HG03457 (cell line): ENCODE measurements around the gene CCDC92.
"Not testable (repeated sequence)": the region's sequence is repeated elsewhere in the genome, so short reads cannot be mapped to it uniquely, and the experiment has no call there.

ENCODE experiments used
- ATAC-seq: cut with Tn5 transposase; IDR thresholded peaks from one replicate; pipeline ENCODE4 v1.9.1; 2021; ENCODE audit warnings: moderate number of reproducible peaks; ENCODE audit not compliant: unreplicated experiment

Gene CCDC92

GRCh38 chr12:123912415-123913380 is 59.9 kb downstream of the CCDC92 start:
- no peak for ATAC-seq

DNA sequence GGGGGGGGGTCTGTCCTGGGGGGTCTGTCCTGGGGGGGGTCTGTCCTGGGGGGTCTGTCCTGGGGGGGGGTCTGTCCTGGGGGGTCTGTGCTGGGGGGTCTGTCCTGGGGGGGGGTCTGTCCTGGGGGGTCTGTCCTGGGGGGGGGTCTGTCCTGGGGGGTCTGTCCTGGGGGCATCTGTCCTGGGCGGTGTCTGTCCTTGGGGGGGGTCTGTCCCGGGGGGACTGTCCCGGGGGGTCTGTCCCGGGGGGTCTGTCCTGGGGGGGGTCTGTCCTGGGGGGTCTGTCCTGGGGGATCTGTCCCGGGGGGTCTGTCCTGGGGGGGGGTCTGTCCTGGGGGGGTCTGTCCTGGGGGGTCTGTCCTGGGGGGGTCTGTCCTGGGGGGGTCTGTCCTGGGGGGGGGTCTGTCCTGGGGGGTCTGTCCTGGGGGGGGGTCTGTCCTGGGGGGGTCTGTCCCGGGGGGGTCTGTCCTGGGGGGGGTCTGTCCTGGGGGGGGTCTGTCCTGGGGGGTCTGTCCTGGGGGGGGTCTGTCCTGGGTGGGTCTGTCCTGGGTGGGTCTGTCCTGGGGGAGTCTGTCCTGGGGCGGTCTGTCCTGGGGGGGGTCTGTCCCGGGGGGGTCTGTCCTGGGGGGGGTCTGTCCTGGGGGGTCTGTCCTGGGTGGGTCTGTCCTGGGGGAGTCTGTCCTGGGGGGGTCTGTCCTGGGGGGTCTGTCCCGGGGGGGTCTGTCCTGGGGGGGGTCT is 60.8 kb downstream of the CCDC92 start:
- not testable (repeated sequence) for ATAC-seq

DNA sequence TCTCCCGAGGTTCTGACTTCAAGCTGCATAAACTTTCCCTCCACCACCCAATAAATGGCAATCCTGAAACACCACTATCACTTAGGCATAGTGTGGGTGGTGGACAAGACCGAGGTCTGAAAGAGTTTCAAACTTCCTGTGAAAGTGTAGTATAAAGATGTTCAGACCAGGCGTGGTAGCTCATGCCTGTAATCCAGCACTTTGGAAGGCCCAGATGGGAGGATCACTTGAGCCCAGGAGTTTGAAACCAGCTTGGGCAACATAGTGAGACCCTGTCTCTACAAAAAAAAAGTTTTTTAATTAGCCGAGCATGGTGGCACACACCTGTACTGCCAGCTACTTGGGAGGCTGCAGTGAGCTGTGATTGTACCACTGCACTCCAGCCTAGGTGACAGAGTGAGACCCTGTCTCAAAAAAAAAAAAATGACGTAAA is 61.9 kb downstream of the CCDC92 start:
- no peak for ATAC-seq

GRCh38 chr12:123910057-123910456 is 62.6 kb downstream of the CCDC92 start:
- ATAC-seq = no peak

DNA sequence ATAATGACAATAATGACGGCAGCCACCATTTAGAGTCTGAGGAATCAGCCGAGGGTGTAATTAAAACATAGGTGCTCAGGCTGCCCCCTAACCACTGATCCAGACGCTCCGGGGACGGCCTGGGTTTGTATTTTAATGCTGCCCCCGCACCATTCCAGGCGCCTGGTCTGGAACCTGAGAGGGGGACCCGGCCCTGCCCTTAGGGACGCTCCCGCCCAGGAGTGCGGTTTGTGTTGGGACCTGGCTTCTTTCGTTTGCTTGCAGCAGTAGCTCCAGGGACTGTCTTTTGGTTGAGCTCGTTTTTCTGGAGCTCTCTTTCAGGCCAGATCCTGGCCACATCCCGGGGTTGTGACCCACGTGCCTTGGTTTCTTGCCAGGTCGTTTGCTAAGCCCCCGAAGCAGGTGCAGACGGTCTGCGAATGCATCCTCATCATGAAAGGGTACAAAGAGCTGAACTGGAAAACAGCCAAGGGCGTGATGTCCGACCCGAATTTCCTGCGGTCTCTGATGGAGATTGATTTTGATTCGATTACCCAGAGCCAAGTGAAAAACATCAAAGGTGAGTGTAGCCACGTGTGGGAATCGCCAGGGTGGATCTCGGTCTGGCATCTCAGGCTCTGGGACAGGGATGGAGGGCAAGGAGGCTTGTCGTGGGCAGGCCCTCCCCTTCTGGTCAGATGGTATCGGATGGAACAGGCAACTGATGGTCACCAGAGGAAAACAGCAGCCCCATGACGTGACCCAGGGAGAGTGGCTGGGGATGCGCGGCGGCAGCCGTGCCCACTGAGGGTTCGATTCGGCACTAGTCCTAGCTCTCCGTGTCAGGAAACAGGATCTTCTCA is 63.5 kb downstream of the CCDC92 start:
- ATAC-seq = no peak

GRCh38 chr12:123907726-123908476 is 64.7 kb downstream of the CCDC92 start:
- ATAC-seq = no peak

- no peak for ATAC-seq
Measured at GRCh38 chr12:123906711-123907420, 65.8 kb downstream of the CCDC92 start.

- no peak for ATAC-seq
Measured at GRCh38 chr12:123905319-123905925, 67.2 kb downstream of the CCDC92 start.

DNA sequence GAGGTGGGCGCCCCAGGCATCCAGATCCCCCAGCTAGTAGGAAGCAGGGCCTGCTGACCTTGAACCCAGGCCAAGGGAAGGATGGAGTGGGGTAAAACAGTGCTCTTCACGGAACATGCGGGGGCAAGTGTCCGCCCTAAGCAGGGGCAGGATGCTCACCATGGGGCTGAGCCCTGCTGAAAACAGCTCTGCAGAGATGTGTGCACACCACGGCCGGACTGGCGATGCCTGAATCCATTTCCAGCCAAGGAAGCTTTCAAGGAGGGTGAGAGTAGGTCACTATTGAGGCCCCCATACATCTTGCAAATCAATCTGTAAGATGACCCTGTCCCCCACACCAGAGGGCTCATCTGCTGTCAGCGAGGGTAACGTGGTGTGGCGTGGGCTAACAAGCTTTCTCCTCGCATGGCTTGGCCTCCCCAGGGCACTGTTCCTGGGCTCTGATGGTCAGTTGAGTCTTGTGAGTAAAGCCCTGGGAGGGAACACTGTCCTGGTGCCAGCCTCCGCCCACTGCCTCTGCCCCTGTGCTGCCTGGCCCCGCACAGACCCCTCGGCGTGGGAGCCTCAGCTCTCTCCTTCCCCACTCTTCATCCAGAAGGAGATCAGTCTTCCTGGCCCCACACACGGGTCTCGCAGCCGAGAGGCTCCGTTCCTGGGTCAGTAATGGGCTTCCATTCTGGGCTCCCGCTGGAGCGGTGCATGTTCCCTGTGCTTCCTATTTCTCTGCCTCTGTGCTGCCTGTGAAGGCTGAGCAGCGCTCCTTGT is 69.1 kb downstream of the CCDC92 start:
- no peak for ATAC-seq

- no peak for ATAC-seq
Measured at GRCh38 chr12:123902821-123903220, 69.8 kb downstream of the CCDC92 start.

GRCh38 chr12:123900871-123901376 is 71.7 kb downstream of the CCDC92 start:
- no peak for ATAC-seq

DNA sequence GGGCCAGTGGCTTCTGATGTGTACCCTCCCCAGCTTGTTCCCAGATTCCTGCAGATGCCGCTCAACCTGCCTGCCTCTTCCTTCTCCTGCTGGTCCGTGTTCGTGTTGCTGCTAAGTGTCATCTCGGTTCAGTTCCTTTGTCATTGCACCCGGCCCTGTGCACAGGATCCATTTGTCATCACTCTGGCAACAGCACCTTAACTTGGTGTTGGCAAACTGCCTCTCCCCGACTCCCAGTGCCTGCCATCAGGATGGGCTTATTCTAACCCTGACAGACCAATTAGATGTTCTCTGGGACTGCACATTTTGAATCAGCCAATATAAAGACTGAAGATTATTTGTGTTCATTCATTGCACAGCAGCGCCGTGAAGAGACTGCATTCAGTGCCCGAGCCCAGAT is 73.3 kb downstream of the CCDC92 start:
- no peak for ATAC-seq

DNA sequence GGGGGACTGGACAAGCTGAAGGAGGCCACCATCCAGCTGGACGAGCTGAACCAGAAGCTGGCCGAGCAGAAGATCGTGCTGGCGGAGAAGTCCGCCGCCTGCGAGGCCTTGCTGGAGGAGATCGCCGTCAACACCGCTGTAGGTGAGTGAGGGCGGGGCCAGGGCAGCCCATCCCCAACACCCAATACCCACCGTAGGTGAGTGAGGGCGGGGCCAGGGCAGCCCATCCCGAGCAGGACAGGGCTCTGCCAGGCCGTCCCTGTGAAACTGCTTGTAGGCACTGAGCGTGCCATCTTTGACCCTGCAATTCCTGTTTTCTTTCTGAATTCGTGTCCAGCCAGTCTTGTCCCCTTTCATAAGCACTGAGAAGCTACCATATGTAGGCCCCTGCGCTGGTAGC is 74.0 kb downstream of the CCDC92 start:
- no peak for ATAC-seq

GRCh38 chr12:123897221-123897620 is 75.4 kb downstream of the CCDC92 start:
- no peak for ATAC-seq

DNA sequence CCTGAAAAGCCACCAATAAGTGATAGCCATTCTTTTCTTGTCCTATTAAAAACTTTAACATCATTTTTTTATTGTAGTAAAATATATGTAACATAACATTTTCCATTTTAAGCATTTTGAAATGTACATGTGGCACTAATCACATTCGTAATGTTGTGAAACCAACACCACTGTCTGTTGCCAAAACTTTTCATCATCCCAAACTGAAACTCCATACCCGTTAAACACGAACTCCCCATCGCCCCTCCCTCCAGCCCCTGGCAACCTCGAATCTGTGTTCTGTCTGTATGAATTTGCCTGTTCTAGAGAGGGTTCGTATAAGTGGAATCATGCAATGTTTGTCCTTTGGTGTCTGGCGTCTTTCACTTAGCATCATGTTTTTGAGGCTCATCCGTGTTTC is 75.9 kb downstream of the CCDC92 start:
- ATAC-seq = no peak

DNA sequence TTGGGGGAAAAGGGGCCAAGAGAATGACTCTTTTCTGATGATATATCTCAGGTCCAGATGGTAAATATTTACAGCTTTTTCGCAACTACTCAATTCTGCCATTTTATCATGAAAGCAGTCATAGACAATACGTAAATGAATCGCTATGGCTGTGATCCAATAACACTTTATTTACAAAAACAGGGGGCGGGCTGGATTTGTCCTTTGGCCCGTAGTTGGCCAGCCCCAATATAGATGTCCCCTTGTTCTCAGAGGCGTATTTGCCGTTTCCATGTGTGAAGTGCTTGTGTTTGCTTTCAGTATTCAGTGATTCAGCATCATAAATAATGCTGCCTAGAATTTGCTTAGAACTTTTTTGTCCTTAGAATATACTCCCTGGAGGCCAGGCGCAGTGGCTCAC is 77.2 kb downstream of the CCDC92 start:
- no peak for ATAC-seq

DNA sequence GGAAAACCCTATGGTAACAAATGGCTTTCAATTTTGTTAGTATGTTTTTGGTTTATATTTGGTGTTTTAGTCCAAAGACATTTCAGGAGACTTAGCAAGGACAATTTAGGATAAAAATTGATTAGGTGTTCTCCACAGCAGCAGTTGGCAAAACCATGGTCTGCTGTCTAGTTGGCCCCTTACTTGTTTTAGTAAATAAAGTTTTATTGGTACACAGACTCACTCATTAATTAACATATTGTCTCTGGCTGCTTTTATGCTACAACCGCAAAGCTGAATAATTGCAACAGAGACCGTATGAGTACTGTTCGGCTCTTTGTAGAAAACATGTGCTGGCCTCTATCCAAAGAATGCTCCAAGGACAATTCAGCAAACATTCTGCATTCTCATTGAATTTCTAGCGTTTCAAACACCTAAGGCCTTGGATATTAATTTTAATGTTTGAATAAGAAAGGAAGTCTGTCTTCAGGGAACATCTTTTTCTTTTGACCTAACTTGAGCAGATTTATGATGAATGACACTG is 77.7 kb downstream of the CCDC92 start:
- ATAC-seq = no peak

DNA sequence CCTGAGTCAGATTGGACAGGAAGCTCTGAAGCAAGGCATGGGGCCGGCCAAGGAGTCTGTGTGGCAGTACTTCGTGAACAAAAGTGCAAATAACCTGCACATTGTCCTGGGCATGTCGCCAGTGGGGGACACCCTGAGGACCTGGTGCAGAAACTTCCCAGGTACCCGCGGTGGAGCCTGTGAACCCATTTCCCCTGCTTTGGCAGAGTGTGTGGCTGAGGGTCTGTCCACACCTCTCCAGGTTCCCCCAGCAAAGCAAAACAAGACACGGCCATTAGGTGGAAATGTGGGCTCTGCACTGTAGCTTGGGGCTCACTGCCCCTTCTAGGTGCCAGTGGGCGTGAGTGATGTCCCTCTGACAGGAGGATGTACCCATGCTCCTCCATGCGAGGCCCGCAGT is 79.4 kb downstream of the CCDC92 start:
- no peak for ATAC-seq
